ENCODE data around the gene SLC2A1.

SLC2A1 gene

GRCh38 chr1:42943728-42944127 is 14.9 kb downstream of the SLC2A1 start:
- no peak for DNase-seq (ENCODE audit: low read depth)
- in situ Hi-C loops (cut with HindIII; ENCODE audit: low sequenced_read_pairs), result no loop called here
- no peak overlapping the region for H3K4me3 ChIP-seq (ENCODE audit: low read depth, low read length)
- TF ChIP-seq, protein P1, sequence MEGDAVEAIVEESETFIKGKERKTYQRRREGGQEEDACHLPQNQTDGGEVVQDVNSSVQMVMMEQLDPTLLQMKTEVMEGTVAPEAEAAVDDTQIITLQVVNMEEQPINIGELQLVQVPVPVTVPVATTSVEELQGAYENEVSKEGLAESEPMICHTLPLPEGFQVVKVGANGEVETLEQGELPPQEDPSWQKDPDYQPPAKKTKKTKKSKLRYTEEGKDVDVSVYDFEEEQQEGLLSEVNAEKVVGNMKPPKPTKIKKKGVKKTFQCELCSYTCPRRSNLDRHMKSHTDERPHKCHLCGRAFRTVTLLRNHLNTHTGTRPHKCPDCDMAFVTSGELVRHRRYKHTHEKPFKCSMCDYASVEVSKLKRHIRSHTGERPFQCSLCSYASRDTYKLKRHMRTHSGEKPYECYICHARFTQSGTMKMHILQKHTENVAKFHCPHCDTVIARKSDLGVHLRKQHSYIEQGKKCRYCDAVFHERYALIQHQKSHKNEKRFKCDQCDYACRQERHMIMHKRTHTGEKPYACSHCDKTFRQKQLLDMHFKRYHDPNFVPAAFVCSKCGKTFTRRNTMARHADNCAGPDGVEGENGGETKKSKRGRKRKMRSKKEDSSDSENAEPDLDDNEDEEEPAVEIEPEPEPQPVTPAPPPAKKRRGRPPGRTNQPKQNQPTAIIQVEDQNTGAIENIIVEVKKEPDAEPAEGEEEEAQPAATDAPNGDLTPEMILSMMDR (IDR thresholded peaks at IDR 0.05; ENCODE audit: low read depth, low read length, missing control alignments), result no peak

DNA sequence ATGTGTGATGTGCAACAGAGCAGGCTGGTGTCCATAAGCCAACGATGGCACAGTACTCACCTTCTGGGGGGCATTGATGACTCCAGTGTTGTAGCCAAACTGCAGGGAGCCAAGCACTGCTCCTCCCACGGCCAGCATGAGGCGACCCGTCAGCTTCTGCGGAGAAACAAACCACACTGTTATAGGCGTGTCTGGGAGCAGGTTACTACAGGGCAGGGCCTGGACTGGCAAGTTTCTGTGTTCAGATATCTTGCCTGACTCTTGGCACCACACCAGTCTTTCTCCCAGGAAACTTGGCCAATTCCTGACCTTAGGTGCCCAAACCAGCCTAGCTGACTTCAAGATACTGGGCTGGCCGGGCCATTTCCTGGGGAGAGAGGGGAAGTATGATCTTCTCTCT is 15.5 kb downstream of the SLC2A1 start:
- in situ Hi-C loops (cut with HindIII; ENCODE audit: low sequenced_read_pairs), result no loop called here
- TF ChIP-seq, protein P1 (IDR thresholded peaks at IDR 0.05; ENCODE audit: low read depth, low read length, missing control alignments), result no peak

GRCh38 chr1:42942444-42942843 is 16.2 kb downstream of the SLC2A1 start:
- no peak overlapping the region for H3K4me3 ChIP-seq (ENCODE audit: low read depth, low read length)
- in situ Hi-C loops (cut with HindIII; ENCODE audit: low sequenced_read_pairs), result no loop called here
- TF ChIP-seq, protein P1 (IDR thresholded peaks at IDR 0.05; ENCODE audit: low read depth, low read length, missing control alignments), result no peak
- DNase-seq (ENCODE audit: low read depth), result no peak

More for the DNA sequence above, 15.5 kb downstream of the SLC2A1 start:
- H3K4me3 ChIP-seq (ENCODE audit: low read depth, low read length), result no peak overlapping the region
- DNase-seq (ENCODE audit: low read depth), result no peak

DNA sequence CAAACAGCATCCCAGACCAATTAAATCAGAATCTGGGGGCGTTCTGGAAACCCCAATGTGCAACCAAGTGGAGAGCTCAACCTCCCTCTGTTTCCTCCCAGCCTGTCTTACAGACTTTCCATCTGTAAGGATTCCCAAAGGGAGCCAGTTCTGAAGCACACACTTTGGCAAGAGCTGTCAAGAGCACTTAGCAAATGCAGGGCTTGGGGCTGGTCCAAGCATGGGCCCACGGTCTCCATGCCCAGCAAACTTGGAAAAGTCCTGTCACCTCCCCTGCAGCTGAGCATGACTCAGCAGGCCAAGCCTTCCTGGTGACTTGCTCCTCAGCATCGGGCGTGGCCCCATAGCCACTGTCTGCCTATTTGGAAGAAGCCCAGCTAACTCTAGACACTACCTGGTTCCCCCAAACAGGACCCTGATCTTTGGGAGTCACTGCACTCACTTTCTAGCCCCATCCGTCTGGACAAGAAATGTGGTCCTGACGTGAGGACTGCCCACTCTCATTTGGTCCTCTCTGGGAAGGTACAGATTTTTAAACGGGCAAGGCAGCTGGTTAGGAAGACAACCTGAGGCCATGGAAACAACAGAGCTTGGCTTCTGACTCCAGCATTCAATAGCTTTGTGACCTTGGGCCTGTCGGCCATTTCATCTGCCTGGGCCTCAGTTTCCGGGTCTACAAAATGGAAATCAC is 16.9 kb downstream of the SLC2A1 start:
- DNase-seq (ENCODE audit: low read depth), result no peak
- TF ChIP-seq, protein P1 (IDR thresholded peaks at IDR 0.05; ENCODE audit: low read depth, low read length, missing control alignments), result no peak
- H3K4me3 ChIP-seq (ENCODE audit: low read depth, low read length), result no peak overlapping the region
- in situ Hi-C loops (cut with HindIII; ENCODE audit: low sequenced_read_pairs), result no loop called here

GRCh38 chr1:42940851-42941639 is 17.6 kb downstream of the SLC2A1 start:
- in situ Hi-C loops (cut with HindIII; ENCODE audit: low sequenced_read_pairs), result no loop called here
- no peak overlapping the region for H3K4me3 ChIP-seq (ENCODE audit: low read depth, low read length)

More at GRCh38 chr1:42940851-42941639, 17.6 kb downstream of the SLC2A1 start:
- TF ChIP-seq, protein P1 (IDR thresholded peaks at IDR 0.05; ENCODE audit: low read depth, low read length, missing control alignments), result no peak
- DNase-seq (ENCODE audit: low read depth), result peak; percentile 96

Measured in astrocyte of the cerebellum (primary cell).